ENCODE data around the gene TRIM28.
"Not testable (repeated sequence)": the region's sequence is repeated elsewhere in the genome, so short reads cannot be mapped to it uniquely, and the experiment has no call there.

TRIM28 gene

DNA sequence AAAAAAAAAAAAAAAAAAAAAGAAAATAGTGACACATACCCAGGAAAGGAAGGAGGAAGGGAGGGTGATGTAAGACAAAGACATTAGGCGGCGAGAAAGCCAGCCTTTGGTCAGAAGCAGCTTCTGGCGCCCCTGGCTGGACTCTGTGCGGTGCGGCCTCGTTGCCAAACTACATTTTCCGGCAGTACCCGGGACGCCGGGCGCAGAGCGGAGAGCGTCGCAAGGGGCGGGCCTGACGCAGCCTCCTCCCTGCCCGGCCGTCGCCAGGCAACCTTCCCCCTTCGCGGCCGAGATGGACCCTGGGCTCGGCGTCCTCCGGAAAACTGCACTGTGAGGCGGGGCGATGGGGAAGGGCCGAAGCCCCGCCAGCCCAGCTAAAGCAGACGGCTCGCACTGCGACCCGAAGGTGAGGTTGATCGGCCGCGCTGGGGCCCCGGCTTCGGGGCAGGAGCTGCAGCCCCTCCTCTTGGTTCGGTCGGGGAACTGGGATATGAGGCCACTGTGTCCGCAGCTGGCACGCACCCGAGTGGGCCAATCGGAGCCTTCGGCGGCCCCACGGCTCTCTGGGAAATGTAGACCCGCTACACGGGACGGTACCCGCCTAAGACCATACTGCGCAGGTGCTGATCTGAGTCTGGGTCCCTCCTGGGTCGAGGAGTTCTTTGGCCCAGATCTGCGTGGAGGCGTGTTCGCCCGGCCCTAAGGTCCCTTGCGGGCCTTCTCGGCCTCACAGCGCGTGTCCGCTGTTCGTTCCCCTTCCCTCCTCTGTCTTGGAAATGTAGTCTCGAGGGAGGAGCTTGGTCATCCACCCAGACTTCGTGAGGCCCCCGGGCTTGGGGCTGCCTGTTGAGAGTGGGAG is 31.5 kb downstream of the TRIM28 start:
- no peak for DNase-seq

- DNase-seq, result not testable (repeated sequence)
Measured at GRCh38 chr19:58577581-58577980, 33.7 kb downstream of the TRIM28 start.

GRCh38 chr19:58578012-58578925 is 34.4 kb downstream of the TRIM28 start:
- DNase-seq, result no peak

DNA sequence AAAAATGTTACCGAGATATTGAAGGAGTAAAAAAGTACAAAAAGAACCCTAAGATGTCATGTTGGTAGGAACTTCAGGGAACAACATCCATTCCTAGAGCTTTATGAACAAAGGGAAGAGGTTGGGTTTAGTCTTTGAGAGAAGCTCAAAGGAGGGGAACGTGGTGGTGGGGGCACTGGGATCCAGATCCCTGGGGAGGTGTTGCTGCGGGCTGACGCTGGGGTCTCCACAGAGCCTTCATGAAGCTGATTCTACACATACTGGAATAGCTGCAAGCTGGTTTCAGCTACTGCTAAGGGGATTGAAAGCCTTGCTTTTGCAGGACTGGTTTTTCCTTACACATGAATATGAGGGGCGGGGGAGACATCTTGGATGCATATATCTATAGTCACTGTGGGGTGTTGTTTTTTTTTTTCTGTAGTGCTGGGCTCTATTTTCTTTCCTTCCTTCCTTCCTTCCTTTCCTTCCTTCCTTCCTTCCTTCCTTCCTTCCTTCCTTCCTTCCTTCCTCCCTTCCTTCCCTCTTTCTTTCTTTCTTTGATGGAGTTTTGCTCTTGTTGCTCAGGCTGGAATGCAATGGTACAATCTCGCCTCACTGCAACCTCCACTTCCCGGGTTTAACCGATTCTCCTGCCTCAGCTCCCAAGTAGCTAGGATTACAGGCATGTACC is 35.7 kb downstream of the TRIM28 start:
- no peak for DNase-seq

- no peak for DNase-seq
Measured at GRCh38 chr19:58581227-58582141, 37.6 kb downstream of the TRIM28 start.

DNA sequence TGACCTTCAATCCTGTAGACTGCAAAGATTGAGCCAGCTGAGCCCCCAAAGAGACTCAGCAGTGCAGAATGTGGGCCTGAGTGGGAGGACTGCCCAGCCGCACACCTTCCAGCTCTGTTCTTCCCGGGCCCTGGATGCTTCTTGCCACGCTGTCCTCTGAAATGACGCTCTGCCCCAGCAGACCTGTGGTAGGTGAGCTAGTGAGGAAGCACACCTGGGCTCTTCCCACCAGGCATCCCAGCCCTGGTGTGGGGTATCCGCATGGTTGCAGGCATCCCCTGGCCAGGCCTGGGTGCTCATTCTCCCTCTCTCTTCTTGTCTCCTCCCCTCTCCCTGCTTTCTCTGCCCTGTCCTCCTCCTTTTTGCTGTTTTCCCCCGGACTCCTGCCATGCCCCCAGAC is 39.1 kb downstream of the TRIM28 start:
- no peak for DNase-seq

DNA sequence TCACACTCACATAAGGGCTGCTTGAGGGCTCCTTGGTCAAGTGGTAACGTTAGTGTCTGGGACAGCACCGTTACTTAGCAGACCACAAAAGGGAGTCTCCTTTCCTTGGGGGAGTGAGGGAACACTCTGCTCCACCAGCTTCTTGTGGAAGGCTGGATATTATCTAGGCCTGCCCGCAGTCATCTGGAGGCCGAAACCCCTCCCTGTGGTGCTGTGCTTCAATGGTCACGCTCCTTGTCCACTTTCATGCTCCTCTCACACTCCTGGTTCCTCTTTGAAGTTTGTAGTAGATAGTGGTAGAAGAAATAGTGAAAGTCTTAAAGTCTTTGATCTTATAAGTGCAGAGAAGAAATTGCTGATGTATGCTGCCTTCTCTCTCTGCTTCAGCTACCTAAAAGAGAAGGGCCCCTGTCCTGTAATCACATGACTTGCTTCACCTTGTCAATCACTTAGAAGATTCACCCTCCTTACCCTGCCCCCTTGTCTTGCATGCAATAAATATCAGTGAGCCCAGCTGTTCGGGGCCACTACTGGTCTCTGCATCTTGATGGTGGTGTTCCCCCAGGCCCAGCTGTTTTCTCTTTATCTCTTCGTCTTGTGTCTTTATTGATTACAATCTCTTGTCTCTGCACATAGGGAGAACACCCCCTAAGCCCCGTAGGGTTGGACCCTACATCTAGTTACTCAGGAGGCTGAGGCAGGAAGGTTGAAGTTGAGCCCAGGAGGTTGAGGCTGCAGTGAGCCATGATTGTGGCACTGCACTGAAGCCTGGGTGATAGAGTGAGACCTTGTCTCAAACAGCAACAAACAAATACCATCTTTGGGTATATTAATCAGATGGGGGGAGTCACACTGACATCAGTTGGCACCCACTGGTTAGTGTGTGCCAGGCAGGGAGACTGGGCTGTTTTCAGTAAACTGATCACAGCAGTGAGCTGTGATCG is 40.9 kb downstream of the TRIM28 start:
- no peak for DNase-seq

DNA sequence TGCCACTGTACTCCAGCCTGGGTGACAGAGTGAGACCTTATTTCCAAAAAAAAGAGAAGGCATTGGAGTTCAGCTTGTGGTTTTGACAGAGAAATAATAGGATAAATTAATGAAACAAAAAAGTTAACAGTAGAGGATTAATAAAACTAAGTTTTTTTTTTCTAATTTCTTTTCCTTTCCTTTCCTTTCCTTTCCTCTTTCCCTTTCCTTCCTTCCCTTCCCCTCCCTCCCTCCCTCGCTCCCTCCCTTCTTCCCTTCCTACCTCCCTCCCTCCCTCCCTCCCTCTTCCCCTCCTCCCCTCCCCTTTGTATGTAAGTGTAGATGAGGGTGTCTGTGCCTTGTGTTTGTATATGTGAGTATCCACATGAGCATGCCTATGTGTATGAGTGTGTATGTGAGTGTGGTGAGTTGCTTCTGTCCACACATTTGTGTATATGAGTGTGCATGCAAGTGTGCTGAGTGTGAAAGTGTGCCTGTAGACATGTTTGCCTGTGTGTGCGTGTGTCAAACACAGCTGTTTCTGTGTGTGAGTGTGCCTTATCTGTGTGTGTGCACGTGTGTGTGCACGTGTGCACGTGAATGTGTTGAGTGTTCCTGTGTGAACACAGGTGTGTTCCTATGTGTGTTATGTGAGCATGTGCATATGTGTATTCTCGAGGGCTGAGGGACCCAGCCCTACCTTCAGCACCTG is 41.7 kb downstream of the TRIM28 start:
- no peak for DNase-seq

GRCh38 chr19:58586133-58586765 is 42.4 kb downstream of the TRIM28 start:
- no peak for DNase-seq
